SU-DHL-6 (cell line): ENCODE results near the gene CST9.

Source experiments
- CTCF ChIP-seq: fragments of 200-600 bp; sonication (generic); IDR thresholded peaks from one replicate; pipeline ENCODE4 v1.5.1; 2017; ENCODE audit warnings: antibody characterized with exemption, mild to moderate bottlenecking, low read length, moderate library complexity; ENCODE audit not compliant: insufficient read depth, poor library complexity, severe bottlenecking
- EZH2phosphoT487 ChIP-seq: fragments of 200-600 bp; sonication (generic), shearing (Covaris generic); conservative IDR thresholded peaks from 2 replicates; pipeline ENCODE4 v1.6.1; 2018; ENCODE audit warnings: mild to moderate bottlenecking, antibody characterized with exemption, low read length, moderate library complexity, mixed read lengths

- no peak for TF ChIP-seq CTCF
- no peak for TF ChIP-seq EZH2phosphoT487
Measured at GRCh38 chr20:23647346-23647745, 41.6 kb upstream of the CST9 start.
